K562 (cell line): Measurements from ENCODE around the gene TMEM63A. TPM values are rescaled to one million over a fixed set of nuclear protein-coding genes. Genes with fewer than 3 reads are reported as not detected.

Source experiments
- BDP1 ChIP-seq: IDR thresholded peaks from 3 replicates; pipeline ENCODE4 v1.6.1; 2011; ENCODE audit not compliant: insufficient read length, insufficient read depth
- DIDO1 ChIP-seq: fragments of 450-650 bp; IDR thresholded peaks from 2 replicates; pipeline ENCODE4 v1.6.1; 2016; ENCODE audit warnings: low read depth, missing biosample characterization, missing genetic modification characterization
- DNMT1 ChIP-seq: fragments of 450-650 bp; IDR thresholded peaks from 2 replicates; pipeline ENCODE4 v1.6.1; 2016; ENCODE audit warnings: antibody characterized with exemption, mild to moderate bottlenecking
- FUS ChIP-seq: fragments of 200-400 bp; formaldehyde crosslinking; optimal IDR thresholded peaks from 2 replicates; pipeline ENCODE3; 2017; ENCODE audit warnings: low read depth, low read length
- HSF4 ChIP-seq: fragments of 250-450 bp; sonication (Bioruptor Pico); IDR thresholded peaks from 2 replicates; pipeline ENCODE4 v2.1.2; 2022; ENCODE audit warnings: mild to moderate bottlenecking, moderate library complexity, borderline replicate concordance
- ID3 ChIP-seq, 2 experiments: fragments of 250-450 bp in 1 of 2; fragments of 450-650 bp in 1 of 2; sonication (Bioruptor Pico) in 1 of 2; IDR thresholded peaks; 2 replicates each; pipeline versions ENCODE4 v1.6.1 to v1.8.0; 2016 to 2021; ENCODE audit warnings: mild to moderate bottlenecking in 2 of 2, moderate library complexity in 2 of 2, missing compliant biosample characterization in 1 of 2, missing genetic modification characterization in 1 of 2
- MCM5 ChIP-seq: fragments of 450-650 bp; IDR thresholded peaks from 2 replicates; pipeline ENCODE4 v1.6.1; 2016; ENCODE audit warnings: low read depth
- NELFE ChIP-seq: IDR thresholded peaks from 2 replicates; pipeline ENCODE4 v1.6.1; 2011; ENCODE audit warnings: mild to moderate bottlenecking; ENCODE audit not compliant: insufficient read depth, insufficient read length
- NR1H2 ChIP-seq: sonication (generic); formaldehyde crosslinking; IDR thresholded peaks from 2 replicates; pipeline ENCODE4 v1.4.0; 2020; ENCODE audit warnings: mild to moderate bottlenecking, missing genetic modification reagents
- RFX1 ChIP-seq: fragments of 450-650 bp; IDR thresholded peaks from 2 replicates; pipeline ENCODE4 v1.6.1; 2016; ENCODE audit warnings: mild to moderate bottlenecking, moderate library complexity
- SAFB ChIP-seq: fragments of 200-400 bp; formaldehyde crosslinking; IDR thresholded peaks from 2 replicates; pipeline ENCODE4 v1.6.1; 2017; ENCODE audit warnings: low read depth, low read length, borderline replicate concordance
- SAFB2 ChIP-seq: fragments of 200-400 bp; formaldehyde crosslinking; IDR thresholded peaks from 2 replicates; pipeline ENCODE4 v1.6.1; 2018; ENCODE audit warnings: borderline replicate concordance, low read length, low read depth, moderate library complexity; ENCODE audit not compliant: severe bottlenecking
- SFPQ ChIP-seq: fragments of 200-400 bp; formaldehyde crosslinking; IDR thresholded peaks from 2 replicates; pipeline ENCODE4 v1.6.1; 2017; ENCODE audit warnings: mild to moderate bottlenecking, low read depth, low read length, moderate library complexity
- TFAM ChIP-seq: fragments of 250-450 bp; sonication (Bioruptor Pico); conservative IDR thresholded peaks from 2 replicates; pipeline ENCODE4 v1.5.0; 2021; ENCODE audit warnings: mild to moderate bottlenecking, moderate library complexity
- TGIF2 ChIP-seq: sonication (generic); formaldehyde crosslinking; IDR thresholded peaks from 2 replicates; pipeline ENCODE4 v1.8.1; 2022; ENCODE audit warnings: mild to moderate bottlenecking, missing genetic modification reagents, moderate library complexity
- ZNF121 ChIP-seq: sonication (generic); formaldehyde crosslinking; conservative IDR thresholded peaks from 2 replicates; pipeline ENCODE4 v1.8.0; 2022; ENCODE audit warnings: missing genetic modification reagents
- ZNF134 ChIP-seq: fragments of 250-450 bp; sonication (Bioruptor Pico); conservative IDR thresholded peaks from 2 replicates; pipeline ENCODE4 v1.4.0; 2020
- ZNF23 ChIP-seq: fragments of 250-450 bp; sonication (Bioruptor Pico); IDR thresholded peaks from 2 replicates; pipeline ENCODE4 v1.4.0; 2020; ENCODE audit warnings: mild to moderate bottlenecking
- ZNF282 ChIP-seq: sonication (generic); formaldehyde crosslinking; IDR thresholded peaks from 2 replicates; pipeline ENCODE4 v1.8.1; 2023; ENCODE audit warnings: missing genetic modification reagents
- ZNF3 ChIP-seq: fragments of 250-450 bp; sonication (Bioruptor Pico); IDR thresholded peaks from 2 replicates; pipeline ENCODE4 v1.5.0; 2021; ENCODE audit warnings: mild to moderate bottlenecking, moderate library complexity
- ZNF354B ChIP-seq: fragments of 250-450 bp; sonication (Bioruptor Pico); IDR thresholded peaks from 2 replicates; pipeline ENCODE4 v1.4.0; 2020
- polyA plus RNA-seq, 8 experiments: library from polyadenylated mRNA; depleted of rRNA in 4 of 8; stranded (reverse) in 5 of 8; unstranded in 3 of 8; fragments of >200 nt; fragmentation: Nextera tagmentation in 2 of 8; fragmentation: Illumina TruSeq in 1 of 8; extraction: Ambion mirVana in 2 of 8; extraction: Trizol in 1 of 8; gene quantifications; 2 replicates each; pipeline versions ENCODE4 v1.2.1 to v1.2.3, GENCODE V29; 2011 to 2014; ENCODE audit warnings: inconsistent platforms in 1 of 8, missing spikeins in 1 of 8
- total RNA-seq, 7 experiments: library from RNA; depleted of rRNA in 6 of 7; stranded (reverse); fragments of >200 nt in 6 of 7; fragmentation: Illumina TruSeq in 2 of 7; extraction: Trizol in 2 of 7; gene quantifications; 2 replicates each; pipeline versions ENCODE4 v1.2.1 to v1.2.3, GENCODE V29; 2011 to 2021; ENCODE audit warnings: low replicate concordance in 1 of 7
- TF ChIP-seq, protein P1 (sequence below): fragments of 200-800 bp; sonication (Bioruptor generic); IDR thresholded peaks from 2 replicates; pipeline ENCODE4 v1.6.1; 2016; ENCODE audit warnings: missing genetic modification characterization, missing compliant biosample characterization

TMEM63A gene
- total and polyA plus RNA-seq, 9 of the 15 experiments (the other 6 are each of a cell fraction or from before 2014, with no cell fraction given) = 2.0 to 54.6 (median 17.5) TPM

DNA sequence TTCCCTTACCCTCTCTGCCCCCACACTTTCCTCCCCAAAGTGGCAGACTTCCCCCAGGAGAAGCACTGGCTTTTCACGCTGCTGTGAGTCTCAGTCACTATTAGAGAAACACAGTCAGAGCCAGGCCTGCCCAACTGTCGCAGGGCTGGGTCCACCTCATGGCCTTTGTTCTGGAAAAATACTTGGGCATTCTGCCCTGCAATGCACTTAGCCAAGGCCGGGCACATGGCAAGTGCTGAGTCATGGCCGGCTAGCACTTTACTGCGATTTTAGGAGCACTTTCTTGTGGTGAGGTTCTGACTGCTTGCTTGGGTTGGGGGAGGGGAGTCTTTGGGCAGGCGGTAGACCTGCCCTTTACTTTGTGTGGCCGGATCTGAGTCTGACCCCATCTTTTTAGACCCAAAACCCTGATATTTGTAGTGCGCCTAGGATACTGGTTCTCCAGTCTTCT, 64.5 kb downstream of the TMEM63A start (continued):
- TF ChIP-seq, protein P1, sequence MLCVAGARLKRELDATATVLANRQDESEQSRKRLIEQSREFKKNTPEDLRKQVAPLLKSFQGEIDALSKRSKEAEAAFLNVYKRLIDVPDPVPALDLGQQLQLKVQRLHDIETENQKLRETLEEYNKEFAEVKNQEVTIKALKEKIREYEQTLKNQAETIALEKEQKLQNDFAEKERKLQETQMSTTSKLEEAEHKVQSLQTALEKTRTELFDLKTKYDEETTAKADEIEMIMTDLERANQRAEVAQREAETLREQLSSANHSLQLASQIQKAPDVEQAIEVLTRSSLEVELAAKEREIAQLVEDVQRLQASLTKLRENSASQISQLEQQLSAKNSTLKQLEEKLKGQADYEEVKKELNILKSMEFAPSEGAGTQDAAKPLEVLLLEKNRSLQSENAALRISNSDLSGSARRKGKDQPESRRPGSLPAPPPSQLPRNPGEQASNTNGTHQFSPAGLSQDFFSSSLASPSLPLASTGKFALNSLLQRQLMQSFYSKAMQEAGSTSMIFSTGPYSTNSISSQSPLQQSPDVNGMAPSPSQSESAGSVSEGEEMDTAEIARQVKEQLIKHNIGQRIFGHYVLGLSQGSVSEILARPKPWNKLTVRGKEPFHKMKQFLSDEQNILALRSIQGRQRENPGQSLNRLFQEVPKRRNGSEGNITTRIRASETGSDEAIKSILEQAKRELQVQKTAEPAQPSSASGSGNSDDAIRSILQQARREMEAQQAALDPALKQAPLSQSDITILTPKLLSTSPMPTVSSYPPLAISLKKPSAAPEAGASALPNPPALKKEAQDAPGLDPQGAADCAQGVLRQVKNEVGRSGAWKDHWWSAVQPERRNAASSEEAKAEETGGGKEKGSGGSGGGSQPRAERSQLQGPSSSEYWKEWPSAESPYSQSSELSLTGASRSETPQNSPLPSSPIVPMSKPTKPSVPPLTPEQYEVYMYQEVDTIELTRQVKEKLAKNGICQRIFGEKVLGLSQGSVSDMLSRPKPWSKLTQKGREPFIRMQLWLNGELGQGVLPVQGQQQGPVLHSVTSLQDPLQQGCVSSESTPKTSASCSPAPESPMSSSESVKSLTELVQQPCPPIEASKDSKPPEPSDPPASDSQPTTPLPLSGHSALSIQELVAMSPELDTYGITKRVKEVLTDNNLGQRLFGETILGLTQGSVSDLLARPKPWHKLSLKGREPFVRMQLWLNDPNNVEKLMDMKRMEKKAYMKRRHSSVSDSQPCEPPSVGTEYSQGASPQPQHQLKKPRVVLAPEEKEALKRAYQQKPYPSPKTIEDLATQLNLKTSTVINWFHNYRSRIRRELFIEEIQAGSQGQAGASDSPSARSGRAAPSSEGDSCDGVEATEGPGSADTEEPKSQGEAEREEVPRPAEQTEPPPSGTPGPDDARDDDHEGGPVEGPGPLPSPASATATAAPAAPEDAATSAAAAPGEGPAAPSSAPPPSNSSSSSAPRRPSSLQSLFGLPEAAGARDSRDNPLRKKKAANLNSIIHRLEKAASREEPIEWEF (CRISPR knock-in tag) = no peak
- no peak for TF ChIP-seq MCM5
- no peak for TF ChIP-seq ZNF134 (CRISPR knock-in tag)
- no peak for TF ChIP-seq TFAM
- TF ChIP-seq DNMT1 = no peak
- no peak for TF ChIP-seq TGIF2 (CRISPR knock-in tag)
- TF ChIP-seq ZNF354B (CRISPR knock-in tag) = no peak
- TF ChIP-seq NR1H2 (CRISPR knock-in tag) = no peak
- no peak for TF ChIP-seq ZNF282
- no peak for TF ChIP-seq ZNF23 (CRISPR knock-in tag)
- no peak for TF ChIP-seq ZNF121 (CRISPR knock-in tag)
- no peak for TF ChIP-seq ID3 (CRISPR knock-in tag; IDR thresholded peaks at IDR 0.05)
- no peak; the same call in 1 of the 2 replicates for TF ChIP-seq ID3 (tag; IDR thresholded peaks at IDR 0.05)
- no peak for TF ChIP-seq FUS
- no peak for TF ChIP-seq HSF4 (CRISPR knock-in tag)
- TF ChIP-seq ZNF3 (CRISPR knock-in tag) = no peak
- no peak for TF ChIP-seq SAFB
- TF ChIP-seq SFPQ = no peak
- TF ChIP-seq NELFE = no peak
- no peak for TF ChIP-seq DIDO1 (tag)
- no peak for TF ChIP-seq SAFB2
- TF ChIP-seq BDP1 = no peak
- no peak for TF ChIP-seq RFX1
